COLO668 (cell line): ENCODE results near the gene GDF2.

Experiments used
- DNase-seq: peaks from one replicate; lab custom pipeline; 2025; ENCODE audit not compliant: unreplicated experiment; lab: John Stamatoyannopoulos, UW

Gene GDF2

DNA sequence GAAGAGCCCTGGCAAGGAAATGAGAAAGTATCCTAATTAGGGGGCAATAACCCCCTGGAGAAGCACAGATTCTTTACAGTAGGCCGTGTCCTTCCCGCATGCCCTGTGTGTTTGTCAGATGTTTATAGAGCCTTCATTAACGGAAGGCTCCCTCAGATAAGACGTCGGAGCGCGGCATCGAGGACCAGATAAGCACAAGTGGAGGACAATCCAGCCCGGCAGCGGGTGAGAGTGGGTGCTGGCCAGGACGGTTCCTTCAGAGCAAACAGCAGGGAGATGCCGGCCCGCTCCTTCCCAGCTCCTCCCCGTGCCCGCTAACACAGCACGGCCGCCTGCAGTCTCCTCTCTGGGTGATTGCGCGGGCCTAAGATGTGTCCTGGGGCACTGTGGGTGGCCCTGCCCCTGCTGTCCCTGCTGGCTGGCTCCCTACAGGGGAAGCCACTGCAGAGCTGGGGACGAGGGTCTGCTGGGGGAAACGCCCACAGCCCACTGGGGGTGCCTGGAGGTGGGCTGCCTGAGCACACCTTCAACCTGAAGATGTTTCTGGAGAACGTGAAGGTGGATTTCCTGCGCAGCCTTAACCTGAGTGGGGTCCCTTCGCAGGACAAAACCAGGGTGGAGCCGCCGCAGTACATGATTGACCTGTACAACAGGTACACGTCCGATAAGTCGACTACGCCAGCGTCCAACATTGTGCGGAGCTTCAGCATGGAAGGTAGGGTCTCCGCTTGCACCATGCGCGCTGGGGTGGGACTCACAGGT lies at the start of gene GDF2:
Gene GDF2 (plus strand): TSS at position 155 of the 762 bp plus-strand sequence. CDS start 215 bp downstream, at position 370.
- DNase-seq: no peak

DNA sequence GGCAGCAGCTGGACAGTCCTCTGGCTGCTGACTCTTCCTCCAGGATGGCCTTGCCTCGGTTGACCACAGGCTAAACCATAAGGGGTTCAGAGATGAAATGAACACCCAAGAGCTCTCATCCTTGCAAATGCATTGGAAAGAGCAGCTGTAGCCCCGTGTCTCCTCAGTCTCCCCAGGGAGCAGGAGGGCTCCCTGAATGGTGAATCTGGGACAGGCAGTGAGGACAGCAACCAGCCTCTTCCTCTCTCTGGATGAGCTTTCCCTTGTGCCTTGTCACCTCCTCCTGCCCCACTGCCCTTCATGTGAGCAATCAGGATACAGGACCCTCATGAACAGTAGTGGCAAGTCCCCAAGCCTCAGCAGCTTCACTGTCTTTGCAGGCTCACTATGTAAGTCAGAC lies 46.2 kb upstream of the GDF2 start:
- DNase-seq: no peak

DNA sequence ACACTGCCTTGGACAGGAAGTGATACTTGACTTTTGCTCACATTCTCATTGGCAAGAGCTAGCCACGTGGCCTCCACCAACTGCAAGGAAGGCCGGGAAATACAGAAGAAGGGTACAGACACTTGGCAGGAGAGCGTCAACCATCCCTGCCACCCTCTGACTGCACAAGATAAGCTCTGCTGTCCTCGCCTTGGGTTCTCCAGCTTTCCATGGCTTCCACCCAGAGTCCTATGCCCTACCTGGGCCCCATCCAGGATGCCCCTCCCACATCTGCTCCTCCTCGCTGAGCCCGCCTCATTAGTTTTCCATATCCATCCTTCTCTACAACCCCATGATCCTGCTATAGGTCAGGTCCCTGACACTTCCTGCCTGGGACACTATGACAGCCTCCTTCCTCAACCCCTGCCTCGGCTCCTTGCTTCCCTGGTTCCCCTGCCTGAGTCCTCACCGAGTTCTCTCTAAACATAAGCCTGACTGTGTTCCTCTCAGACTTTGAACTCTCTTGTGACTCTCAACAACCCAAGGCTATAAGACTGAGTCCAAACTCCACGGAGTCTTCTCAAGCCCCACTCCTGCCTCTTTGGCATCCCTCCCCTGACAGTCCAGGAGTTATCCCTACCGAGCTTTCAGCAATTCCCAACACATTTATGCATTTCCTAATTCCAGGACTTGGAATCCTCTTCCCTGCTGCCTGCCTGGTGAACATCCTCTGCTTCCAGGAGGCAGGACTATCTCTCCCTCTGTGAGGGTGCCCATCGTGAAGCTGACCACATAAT lies 45.5 kb upstream of the GDF2 start:
- DNase-seq: no peak

DNA sequence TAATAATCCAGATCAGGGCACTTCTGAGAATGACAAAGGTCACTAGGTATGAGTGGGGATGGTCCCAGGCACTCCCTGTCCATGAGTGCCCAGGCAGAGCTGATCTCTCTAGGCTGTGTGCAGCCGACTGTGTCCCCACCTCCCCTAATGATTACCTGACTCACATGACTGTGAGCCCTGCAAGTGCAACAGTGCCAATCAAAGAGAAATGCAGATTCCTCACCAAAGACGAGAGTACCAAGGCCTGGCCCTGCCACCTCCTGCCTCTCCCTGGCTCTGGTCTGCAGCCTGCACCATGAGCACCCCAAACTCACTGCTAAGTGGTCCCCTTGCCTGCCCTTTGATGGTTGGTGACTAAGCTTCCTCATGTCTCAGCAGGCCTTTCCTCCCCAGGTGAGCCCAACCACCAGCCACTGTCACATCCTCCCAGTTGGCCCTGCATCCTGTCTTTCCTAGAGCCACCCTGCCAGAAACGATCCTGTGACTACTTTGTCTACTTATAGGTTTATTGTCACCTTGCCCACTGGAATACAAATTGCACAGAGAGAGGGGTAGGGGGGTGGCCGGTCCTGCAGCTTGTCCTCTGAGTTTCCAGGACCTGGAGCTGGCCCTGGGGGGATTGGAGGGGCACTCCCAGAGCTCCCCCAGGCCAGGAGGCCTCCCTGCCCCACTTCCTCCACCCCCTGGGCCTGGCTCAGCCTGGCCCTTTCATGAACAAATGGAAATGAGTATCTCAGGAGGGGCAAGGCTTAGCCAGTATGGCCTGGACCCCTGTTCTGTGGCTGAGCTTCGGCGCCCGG lies 44.7 kb upstream of the GDF2 start:
- DNase-seq: no peak

DNA sequence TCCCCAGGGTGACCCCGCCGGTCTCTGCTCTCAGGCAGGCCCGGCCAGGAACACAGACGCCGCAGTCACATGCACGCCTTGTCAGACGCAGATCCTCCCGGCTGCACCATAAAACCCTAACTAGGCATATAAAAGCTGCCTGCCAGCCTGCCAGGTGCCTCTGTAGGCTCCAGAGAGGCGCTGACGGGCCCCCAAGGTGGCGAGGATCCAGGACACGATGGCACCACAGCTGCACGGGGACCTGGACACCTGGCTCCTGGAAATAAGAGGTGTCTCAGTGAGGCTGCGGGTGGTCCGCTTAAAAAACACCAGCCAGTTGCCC lies 44.1 kb upstream of the GDF2 start:
- DNase-seq: no peak

DNA sequence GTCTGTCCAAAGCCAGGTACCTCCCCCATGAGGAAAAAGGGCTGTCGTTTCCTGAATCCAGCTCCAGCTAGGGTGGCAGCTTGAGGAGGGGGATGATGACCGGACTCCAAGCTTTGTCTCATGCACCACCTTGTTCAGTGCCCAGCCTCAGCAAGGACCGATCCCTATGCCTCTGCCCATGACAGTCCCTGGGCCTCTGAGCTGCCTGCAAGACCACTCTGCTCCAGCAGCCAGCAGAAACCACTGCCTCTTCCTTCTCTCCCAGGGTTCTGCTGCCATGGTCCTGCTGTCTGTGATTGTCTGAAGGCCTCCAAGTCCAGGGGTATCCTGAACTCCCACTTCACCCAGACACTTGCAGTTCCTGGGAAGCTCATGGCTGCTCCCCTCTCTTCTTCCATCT lies 43.5 kb upstream of the GDF2 start:
- no peak for DNase-seq

DNA sequence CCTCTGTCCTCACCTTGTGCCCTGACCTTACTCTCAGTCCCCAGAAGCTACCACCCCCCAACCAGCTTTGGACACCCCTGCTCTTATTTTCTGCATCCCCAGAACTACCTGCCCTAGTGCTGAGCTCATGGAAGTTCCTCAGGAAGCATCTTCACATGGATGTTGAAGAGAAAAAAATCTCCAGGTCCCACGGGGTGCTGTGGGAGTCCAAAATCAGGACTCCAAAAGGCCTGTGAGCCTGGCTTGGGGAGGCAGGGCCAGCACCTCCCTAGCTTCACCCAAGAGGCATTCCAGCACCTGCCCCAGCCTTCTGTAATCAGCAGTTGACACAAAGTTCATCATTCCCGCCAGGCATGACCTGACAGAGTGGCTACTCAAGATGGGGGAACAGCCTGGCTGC lies 43.0 kb upstream of the GDF2 start:
- no peak for DNase-seq

DNA sequence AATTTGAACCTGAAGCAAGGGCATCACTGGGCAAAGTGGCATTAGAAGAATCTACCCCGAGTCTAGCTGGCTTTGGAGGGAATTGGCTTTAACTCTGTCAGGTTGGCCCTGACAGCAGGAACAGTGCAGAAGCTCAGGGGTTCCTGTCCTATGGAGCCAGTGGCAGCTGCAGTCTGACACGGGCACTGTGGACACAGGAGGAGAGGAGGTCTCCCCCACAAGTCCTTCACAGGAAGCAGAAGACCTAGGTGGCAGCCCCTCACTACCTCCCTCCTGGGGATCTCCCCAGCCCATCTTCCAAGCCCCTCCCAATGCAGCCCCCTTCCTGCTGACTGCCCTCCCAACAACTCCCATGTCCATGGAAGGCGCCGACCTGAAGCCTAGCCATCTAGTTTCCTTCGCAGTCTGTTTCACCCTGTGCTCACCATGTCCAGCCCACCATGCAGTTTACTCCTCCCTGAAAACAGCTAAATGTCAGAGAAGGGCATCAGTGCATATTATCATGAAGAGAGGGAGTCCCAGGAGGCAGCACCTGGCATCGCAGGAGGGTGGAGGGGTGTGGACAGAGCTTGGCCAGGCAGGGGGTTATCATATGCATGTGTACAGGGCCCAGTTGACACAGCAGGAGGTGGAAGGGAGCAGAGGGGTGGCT lies 40.1 kb upstream of the GDF2 start:
- no peak for DNase-seq

DNA sequence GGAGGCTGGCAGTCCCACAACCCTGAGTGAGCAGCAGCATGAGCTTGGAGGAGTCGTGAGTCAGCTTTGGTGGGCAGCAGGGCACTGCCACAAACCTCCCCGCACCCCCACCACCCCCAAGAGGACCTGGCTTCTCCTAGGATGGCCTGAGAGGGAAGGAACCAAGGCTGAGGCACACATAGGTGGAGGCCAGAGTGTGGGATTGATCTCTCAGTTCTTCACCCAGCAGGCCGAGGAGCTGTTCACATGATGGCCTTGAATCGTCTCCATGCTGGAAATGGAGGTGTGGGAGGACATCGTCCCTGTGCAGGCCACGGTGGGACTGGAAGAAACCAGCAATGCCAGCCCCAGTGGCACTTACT lies 39.6 kb upstream of the GDF2 start:
- DNase-seq: no peak

DNA sequence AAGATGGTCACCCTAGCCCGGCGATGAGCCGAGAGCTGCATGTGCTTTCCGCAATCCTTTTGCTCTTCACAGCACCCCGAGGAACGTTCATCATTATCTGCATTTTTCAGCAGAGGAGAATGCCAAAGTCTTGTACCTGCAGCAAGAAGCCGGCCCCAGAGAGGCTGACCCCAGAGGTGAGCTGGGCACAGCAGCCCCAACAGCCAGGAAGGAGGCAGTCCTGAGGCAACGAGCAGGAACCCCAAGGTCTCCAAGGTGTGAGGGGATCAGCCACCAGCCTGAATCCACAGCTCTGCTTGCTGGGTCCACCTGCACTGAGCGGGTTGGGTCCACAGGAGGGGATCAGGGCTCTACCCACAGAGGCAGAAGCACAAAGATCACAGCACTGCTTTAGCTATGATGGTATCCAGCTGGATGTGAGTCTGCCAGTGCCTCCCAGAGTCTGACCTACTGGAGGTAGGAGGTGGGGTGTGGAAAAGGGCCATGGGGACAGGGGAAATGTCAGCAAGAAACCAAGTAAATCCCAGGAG lies 39.1 kb upstream of the GDF2 start:
- no peak for DNase-seq

DNA sequence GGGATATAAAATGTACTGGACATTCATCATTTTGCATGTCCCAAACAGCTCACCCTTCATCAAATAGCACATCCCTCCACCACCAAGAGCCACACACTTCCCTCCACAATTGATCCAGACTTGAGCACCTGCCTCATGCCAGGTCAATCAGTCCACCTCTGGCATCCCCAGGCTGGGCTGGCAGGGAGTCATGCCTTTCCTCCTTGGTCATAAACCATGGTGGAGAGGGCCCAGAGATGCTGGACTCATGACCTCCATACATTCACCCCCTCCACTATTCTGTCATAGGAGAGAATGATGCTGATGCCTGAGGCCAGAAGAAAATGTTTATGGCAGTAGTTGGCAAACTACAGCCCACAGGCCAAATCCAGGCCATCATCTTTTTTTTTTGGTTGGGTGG lies 38.4 kb upstream of the GDF2 start:
- no peak for DNase-seq

DNA sequence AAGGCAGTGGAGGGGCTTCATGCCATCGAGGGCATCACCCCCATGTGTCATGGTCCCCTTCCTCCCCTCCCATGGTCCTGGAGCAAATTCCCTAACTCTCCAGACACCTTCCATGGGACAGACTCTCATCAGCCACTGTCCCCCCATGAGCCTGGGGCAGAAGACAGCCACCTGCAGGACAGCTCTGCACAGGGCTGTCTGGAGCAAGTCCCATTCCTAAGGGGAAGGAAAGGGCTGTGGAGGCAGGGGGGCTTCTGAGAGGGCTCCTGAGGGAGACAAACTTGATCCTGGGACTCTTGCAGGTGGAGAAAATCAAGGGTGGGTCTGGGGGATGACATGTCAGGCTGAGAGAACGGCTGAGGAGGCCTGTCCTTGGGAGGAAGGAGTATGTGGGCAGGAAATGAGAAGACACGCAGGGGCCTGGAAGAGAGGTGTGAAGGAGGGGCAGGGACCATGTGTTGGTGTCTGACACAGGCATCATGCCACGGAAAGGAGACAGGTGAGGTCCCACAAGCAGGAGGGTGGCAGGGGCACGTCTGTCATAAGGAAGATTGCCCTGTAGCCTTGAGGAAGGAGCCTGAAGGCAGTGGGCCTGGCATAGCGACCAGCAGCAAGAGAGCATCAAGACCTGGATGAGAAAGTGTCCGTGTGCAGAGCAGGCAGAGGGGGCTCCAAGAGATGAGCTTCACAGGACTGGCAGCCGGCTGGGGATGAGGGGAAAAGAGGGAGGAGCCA lies 36.7 kb upstream of the GDF2 start:
- DNase-seq: no peak

DNA sequence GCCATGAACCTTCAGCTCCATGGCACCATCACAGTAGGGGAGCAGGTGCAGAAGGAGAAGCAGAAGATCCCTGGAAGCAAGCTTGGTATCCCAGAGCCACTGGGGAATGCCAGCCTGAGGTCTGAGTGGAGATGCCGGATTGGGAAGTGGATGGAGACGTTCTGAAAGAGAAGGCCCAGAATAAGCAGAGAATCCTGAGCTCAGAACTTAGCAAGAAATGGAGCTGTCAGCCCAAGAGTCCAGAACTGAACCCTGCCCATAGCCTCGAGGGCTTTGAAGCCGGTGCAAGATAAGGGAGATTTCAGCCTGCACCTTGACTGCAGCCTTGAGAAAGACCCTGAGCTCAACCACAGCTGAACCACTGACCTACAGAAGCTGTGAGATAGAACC lies 36.1 kb upstream of the GDF2 start:
- no peak for DNase-seq

DNA sequence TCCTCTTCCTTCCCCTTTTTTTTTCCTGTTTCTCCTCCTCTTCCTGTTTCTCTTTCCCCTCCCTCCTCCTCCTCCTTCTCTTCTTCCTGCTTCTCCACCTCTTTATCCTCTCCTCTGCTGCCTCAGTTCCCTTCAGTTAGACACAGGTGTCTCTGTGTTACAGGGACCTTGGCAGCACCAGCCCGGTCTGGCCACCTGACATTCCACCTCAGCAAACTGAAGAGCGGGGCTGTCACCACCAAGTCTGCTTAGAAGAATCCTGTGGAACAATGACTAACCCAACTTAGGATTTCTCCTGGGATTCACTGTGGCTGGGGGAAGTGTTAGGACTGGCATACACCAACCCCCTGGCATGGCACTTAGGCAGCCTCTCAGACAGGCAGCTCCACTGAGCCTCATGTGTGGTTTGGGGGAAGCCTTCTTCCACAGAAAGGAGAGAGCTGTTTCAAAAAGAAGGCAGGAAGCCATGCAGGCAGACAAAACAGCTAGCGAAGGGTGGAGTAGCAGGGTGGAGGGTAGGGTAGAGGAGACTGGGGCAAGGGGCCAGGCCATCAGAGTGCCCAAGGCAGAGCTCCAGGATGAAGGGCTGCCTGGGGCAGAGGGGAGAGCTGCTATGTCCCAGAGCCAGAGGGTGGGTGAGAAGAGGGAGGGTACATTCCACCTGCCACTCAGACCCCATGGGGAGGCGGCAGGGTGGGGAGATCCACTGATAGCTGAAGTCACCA lies 35.5 kb upstream of the GDF2 start:
- DNase-seq: no peak

DNA sequence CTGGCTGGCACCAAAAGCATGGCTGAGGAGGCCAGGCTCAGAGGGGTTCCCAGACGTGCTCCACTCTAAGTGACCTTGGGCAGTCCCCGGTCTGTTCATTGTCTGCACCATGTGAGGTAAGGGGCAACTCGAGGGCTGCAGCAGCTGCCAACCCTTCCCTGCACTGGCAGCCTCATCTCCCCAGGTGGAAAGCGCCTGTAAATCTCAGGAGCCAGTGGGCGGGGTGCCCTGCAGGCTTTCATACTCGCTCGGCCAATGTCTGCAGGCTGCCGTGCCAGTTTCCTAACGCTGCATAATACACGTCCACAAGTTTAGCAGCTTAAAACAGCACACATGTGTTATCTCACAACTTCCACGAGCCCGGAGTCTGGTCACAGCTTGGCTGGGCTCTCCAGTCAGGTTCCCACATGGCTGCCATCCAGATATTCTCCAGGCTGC lies 34.9 kb upstream of the GDF2 start:
- DNase-seq: peak; percentile 9

DNA sequence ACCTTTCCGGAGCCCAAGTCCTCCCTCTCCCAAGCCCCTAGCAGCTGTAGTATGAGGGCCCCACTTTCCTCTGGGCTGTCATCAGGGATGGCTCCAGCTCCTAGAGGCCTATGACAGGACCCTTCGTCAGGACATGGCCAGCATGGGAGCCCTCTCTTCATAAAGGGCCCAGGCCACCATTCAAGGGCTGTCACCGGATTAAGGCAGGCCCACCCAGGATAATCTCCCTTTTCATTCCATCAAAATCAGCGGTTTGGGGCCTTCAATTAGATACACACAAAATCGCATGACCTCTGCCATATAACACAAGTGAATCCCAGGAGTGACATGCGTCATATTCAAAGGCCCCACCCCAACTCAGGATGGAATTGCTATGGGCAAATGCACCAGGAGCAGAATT lies 34.4 kb upstream of the GDF2 start:
- DNase-seq: no peak

DNA sequence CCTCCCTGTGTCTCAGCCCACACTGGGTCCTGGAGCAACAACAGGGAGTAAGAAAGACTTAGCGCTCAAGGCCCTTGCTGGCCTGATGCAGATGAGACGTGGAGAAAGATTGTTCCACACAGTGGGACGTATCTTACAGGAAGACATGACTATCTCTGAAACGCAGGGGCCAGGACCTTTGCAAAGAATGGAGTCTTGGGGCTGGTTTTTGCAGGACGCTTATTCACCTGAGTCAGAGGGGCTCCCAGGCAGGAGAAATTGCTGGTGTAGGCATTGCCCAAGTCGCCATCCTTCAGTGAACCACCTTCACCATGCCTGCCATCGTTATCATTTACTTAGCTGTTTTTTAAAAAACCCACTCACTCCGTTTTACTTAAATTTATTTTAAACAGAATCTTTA lies 34.0 kb upstream of the GDF2 start:
- DNase-seq: no peak

DNA sequence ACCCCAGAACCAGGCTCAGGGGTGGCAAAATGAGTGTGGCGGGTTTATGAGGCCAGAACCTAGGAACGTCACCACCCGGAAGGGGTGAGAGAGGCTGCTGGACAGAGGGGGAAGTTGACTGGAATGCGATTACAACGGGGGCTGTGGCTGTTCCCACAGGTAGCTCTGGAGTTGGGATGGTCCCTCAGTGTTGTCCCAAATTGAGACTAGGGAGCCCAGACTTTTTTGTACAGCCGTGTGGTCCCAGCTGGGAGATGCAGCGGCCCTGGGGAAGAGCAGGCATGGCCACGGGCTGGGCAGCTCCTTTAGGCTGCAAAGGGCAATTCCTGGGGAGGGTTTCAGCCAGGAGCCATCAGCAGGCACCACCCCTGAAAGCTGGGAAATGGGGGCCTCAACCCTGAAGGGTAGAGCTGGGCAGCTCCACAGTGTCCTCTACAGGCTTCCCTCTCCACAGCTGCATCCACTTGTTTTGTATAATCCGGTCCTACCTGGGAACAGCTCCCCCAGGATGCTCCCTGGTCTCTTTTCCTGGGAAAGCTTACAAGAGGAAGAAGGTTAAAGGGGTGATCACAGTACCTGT lies 33.2 kb upstream of the GDF2 start:
- no peak for DNase-seq

DNA sequence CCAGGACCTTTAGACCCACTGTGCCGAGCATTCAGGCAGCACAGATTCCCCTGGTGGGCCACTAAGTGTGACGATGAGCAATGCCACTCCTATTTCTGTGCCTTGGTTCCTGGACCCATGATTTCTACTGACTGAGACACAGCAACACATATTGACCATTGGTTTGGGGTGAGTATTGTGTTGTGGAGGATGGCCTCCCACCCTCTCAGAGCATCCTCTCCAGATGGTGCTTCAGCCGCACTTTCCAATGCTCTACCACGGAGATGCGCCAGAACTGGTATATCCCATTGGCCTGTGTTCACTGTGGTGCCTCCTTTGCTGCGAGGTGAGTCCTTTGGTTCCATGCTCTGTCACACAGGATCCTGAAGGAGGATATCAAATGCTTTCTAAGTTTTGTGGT lies 32.3 kb upstream of the GDF2 start:
- no peak for DNase-seq

DNA sequence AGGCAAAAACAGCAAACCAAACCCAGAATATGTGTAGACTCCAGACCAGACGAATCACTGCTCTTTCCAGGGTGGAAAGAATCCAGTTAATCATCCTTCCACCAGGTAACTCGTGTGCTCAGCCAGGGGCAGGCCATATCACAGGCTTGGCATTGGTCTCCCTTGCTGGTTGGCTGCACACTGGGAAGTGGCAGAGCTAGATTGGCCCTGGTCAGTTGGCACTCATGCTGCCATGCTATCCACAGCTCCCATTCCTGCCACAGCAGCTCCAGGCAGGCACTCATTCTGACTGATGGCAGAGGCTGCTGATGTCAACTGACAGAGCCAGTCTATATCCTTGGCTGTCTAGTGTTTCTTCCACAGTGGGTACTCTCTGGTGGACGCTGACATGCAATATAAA lies 31.9 kb upstream of the GDF2 start:
- no peak for DNase-seq
